Activated CD8-positive, alpha-beta memory T cell treated with anti-CD3 and anti-CD28 coated beads, Interleukin-2, amount 50 U/mL, for 24 hours (primary cell): ENCODE data around the gene SRP19.
"Not testable (repeated sequence)": the region's sequence is repeated elsewhere in the genome, so short reads cannot be mapped to it uniquely, and the experiment has no call there.

Experiments
- DNase-seq: peaks from one replicate; pipeline ENCODE4 v3.0.0-alpha.2; 2020; ENCODE audit errors: extremely low read depth

Gene SRP19

DNA sequence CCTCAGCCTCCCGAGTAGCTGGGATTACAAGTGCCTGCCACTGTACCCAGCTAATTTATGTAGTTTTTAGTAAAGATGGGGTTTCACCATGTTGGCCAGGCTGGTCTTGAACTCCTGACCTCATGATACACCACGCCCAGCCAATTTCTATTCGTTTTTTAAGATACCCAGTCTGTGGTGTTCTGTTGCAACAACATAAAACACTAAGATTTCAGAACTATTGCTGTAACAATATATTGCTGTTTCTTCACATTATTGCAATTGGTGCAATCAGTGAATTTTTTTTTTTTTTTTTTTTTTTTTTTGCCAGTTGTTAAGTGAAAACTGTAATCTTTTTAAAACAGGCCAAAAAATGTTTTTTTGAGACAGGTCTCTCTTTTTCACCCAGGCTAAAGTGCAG is 9.9 kb downstream of the SRP19 start:
- no peak for DNase-seq

DNA sequence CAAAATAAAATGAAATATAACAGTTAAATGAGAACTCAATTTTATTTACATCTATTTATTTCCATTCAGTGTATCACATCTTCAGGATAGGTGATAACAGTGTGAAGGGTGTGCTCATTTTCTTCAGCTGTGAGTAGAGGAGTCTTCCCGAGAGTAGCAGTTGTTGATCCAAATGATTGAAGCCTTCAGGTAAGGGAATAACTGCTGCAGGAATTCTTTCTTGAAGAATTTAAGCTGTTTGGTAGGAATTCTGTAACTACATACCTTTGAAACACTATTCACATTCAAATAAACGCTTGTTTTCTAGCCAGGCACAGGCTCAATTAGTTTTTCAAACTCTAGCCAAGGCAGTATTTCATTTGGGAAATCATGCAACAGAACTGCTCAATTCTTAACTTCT is 15.3 kb downstream of the SRP19 start:
- no peak for DNase-seq

DNA sequence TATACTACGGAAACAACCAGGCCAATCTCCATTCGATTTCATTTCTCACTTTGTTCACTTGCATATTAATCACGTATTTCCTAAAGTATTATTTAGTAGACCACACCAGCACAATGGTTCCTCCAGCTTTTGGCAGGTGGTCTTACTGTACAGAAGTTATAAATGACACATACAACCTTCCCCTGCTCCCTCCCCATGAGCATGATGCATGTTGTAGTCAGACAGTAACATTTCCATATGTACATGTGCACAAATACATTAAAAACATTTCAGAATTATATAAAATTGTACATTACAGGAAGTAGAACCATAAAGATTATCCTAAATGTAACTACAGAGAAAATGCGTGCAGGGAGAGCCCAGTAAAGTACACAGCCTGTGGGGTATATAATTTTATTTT is 17.0 kb downstream of the SRP19 start:
- DNase-seq, result no peak

DNA sequence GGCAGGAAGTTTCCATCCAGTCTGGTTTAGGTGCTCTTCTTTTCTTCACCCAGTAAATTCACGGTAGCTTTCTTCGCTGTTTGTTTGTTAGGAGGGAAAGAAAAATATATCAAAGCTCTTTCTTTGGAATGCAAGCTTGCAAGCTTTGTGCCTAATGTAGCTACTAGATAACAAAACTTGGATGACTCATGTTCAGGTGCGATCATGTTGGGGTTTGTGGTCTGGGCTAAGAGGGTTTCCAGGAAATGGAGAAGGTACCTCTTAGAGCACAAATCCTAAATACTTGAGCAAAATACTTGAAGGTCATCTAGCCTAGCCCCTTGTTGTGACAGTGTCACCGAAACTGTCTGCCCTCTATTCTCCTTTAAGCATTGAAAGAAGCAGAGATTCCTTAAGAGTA is 17.7 kb downstream of the SRP19 start:
- DNase-seq, result no peak

- no peak for DNase-seq
Observed at GRCh38 chr5:112880219-112880964, 19.3 kb downstream of the SRP19 start.

GRCh38 chr5:112883192-112883591 is 22.1 kb downstream of the SRP19 start:
- DNase-seq, result no peak

DNA sequence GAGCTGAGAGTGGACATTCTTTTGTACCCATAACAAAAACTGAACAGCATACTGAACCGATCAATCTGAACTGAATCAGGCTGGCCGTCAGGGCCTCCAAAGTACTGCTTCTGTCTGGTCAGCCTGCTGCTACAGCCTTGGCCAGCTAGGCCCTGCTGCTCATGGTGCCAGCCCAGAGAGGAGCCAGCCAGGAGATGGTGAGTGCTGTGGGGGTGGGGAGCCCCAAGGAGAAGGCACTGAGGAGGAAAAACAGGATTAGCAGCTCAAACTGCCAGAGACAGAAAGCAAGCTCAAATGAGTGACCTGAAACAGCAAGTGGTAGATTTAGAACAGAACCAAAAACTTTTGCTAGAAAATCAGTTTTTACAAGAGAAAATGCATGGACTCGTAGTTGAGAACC is 23.9 kb downstream of the SRP19 start:
- no peak for DNase-seq

GRCh38 chr5:112886975-112887374 is 25.9 kb downstream of the SRP19 start:
- no peak for DNase-seq

DNA sequence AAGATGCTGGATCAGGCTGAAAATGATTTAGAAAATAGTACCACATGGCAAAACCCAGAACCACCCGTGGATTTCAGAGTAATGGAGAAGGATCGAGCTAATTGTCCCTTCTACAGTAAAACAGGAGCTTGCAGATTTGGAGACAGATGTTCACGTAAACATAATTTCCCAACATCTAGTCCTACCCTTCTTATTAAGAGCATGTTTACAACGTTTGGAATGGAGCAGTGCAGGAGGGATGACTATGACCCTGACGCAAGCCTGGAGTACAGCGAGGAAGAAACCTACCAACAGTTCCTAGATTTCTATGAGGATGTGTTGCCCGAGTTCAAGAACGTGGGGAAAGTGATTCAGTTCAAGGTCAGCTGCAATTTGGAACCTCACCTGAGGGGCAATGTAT is 31.0 kb downstream of the SRP19 start:
- DNase-seq, result not testable (repeated sequence)

GRCh38 chr5:112892776-112893175 is 31.7 kb downstream of the SRP19 start:
- no peak for DNase-seq

DNA sequence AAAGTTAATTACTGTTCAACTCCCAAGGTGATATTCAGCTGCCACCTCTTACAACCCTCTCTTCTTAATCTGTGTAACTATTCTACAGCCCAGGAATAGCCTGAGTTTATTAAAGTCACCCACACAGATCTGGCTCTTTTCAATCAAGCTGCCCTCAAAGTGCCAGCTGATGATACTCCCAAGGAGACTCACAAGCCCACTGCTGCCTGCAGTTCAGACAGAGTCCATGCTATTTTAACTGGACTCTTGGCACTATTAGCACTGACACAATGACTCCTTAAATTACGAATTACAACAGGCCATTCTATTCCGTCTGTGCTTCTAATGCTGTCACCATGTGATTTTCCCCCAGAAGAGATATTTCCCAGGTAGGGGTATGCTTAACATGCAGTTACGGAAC is 34.6 kb downstream of the SRP19 start:
- no peak for DNase-seq

DNA sequence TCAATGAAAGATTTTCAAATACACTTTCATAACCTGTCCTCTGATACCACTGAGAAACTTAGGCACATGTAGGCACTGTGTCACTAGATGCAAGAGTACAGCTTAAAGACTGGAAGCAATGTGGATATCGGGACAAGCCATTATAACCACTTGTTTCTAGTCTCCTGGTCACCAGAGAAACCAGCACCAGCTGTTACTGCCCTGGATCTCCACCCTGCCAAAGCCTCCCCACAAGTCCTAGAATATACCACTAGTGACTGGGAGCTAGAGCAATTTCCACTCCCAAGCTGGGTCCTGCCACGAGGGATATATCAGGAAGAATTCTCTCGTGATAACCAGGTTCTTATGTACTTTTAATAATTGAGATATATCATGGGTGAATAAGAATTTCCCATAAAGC is 41.5 kb downstream of the SRP19 start:
- DNase-seq, result no peak

GRCh38 chr5:112904996-112905395 is 43.9 kb downstream of the SRP19 start:
- DNase-seq, result not testable (repeated sequence)

DNA sequence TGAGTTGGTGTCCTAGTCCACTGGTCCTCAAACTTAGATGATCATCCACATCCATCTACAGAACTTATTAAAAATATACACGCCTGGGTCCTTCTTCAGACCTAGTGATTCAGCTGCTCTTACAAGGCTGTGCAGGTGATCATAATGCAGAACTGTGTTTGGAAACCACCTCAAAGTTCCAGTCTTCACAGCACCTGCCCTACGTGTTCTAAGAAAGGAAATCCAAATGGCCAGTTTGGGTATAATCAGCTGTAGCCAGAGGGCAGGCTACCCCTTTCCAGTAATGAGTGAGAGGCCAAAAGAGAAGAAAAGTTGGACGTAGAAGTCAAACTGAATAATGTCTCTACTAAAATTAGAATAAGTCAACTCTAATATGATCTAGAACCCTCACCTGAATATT is 45.5 kb downstream of the SRP19 start:
- no peak for DNase-seq

GRCh38 chr5:112907166-112907631 is 46.1 kb downstream of the SRP19 start:
- no peak for DNase-seq

- DNase-seq, result no peak
Observed at GRCh38 chr5:112908854-112909253, 47.8 kb downstream of the SRP19 start.

- no peak for DNase-seq
Observed at GRCh38 chr5:112910529-112910928, 49.4 kb downstream of the SRP19 start.

DNA sequence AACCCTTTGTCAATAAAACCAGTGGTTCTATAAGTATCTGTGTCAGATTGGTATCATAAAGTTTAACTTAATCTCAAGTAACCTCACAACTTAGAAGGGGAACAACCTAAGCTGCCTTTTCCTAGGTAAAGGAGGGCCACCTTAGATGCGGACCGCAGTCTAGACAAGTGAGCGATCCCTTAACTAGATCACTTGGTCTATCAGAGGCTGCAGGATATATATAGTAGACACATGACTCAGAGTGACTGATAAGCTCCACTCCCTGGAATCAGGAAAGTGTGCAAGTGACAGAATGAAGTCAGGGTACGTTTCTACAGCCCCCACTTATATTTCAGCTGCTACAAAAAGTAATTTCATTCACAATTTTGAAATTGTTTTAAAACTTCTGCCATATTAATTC is 53.5 kb downstream of the SRP19 start:
- DNase-seq, result no peak

- DNase-seq, result no peak
Observed at GRCh38 chr5:112915831-112916230, 54.7 kb downstream of the SRP19 start.

DNA sequence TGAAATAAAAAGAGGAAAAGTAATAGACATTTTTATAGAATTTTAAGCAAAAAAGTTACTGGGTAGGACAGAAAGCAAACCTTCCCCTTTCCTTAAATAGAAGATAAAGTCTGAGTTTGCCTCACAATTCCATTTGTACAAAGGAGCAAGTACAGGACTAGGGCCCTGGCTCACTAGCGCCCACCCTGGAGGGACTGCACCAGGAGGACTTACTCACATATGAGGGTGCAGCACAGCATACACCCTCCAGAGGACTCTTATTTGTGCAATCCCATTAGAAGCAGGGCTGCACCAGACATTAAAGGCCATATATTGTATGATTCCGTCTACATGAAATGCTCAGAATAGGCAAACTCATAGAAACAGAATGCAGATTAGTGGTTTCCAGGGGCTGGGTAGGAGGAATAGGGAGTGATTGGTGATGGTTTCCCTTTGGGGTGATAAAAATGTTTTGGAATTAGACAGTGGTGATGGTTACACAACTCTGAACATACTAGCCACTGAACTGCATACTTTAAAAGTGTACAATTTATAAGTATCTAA is 56.4 kb downstream of the SRP19 start:
- DNase-seq, result no peak

DNA sequence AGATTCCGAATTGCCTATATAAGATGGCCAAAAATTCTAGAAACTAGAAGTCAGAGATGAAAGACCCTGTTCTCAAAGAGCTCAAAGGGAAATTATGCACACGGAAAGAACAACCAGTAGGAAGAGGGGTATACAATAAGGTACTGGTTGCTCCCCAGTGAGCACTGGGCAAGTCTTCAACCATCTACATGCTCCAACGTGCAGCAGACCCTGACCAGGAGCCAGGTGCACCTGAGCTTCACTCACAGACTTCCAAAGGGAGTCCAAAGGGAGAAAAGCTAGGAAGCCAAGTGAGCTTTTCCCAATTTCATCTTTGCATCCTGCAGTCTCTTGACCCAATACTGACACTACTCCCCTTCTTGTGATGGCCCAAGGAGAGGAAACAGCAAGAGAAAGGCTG is 57.0 kb downstream of the SRP19 start:
- DNase-seq, result no peak

- no peak for DNase-seq
Observed at GRCh38 chr5:112918679-112919078, 57.6 kb downstream of the SRP19 start.
